Osteoblast (primary cell): ENCODE results near the gene SLC4A9. TPM values are rescaled to one million over a fixed set of nuclear protein-coding genes. Genes with fewer than 3 reads are reported as not detected.
A peak's percentile ranks its signal among the peaks of the same experiment; 100 is the strongest.

ENCODE experiments used
- DNase-seq: peaks from one replicate; pipeline ENCODE4 v3.0.0; 2011; ENCODE audit warnings: low spot score, mixed read lengths; ENCODE audit not compliant: insufficient read length; ENCODE audit errors: missing footprints
- H2AFZ ChIP-seq: 2 replicates; pipeline ENCODE4 v1.6.0; 2011; ENCODE audit warnings: mild to moderate bottlenecking, low read length
- H3K27ac ChIP-seq: 2 replicates; pipeline ENCODE4 v1.5.1; 2011; ENCODE audit warnings: mild to moderate bottlenecking, low read depth, low read length, moderate library complexity
- H3K27me3 ChIP-seq: 2 replicates; pipeline ENCODE4 v1.6.0; 2012; ENCODE audit warnings: mild to moderate bottlenecking, control low read depth, inconsistent platforms, low read length, moderate library complexity; ENCODE audit not compliant: insufficient read depth
- H3K36me3 ChIP-seq: 2 replicates; pipeline ENCODE4 v1.5.1; 2011; ENCODE audit warnings: mild to moderate bottlenecking, low read length, control low read depth, moderate library complexity; ENCODE audit not compliant: insufficient read depth
- H3K4me1 ChIP-seq: 2 replicates; pipeline ENCODE4 v1.5.1; 2011; ENCODE audit warnings: mild to moderate bottlenecking, low read length, control low read depth, moderate library complexity; ENCODE audit not compliant: insufficient read depth
- H3K4me2 ChIP-seq: 2 replicates; pipeline ENCODE4 v1.6.0; 2011; ENCODE audit warnings: mild to moderate bottlenecking, low read length; ENCODE audit not compliant: insufficient read depth
- H3K4me3 ChIP-seq: fragments of 200-600 bp; sonication (generic); 3 replicates; pipeline ENCODE4 v1.5.1; 2012; ENCODE audit warnings: mild to moderate bottlenecking, low read length, inconsistent platforms; ENCODE audit not compliant: insufficient read depth
- H3K79me2 ChIP-seq: 2 replicates; pipeline ENCODE4 v1.6.0; 2012; ENCODE audit warnings: mild to moderate bottlenecking, low read length, control low read depth, inconsistent platforms; ENCODE audit not compliant: insufficient read depth
- H3K9me3 ChIP-seq: 2 replicates; pipeline ENCODE4 v1.5.1; 2011; ENCODE audit warnings: low read depth, low read length, control low read depth
- H4K20me1 ChIP-seq: 2 replicates; pipeline ENCODE4 v1.6.0; 2012; ENCODE audit warnings: mild to moderate bottlenecking, low read length, control low read depth; ENCODE audit not compliant: insufficient read depth
- CTCF ChIP-seq: IDR thresholded peaks from 2 replicates; pipeline ENCODE4 v1.5.1; 2011; ENCODE audit warnings: mild to moderate bottlenecking, low read depth, low read length, moderate library complexity; ENCODE audit errors: extremely low read depth
- small RNA-seq: library from RNA; depleted of rRNA; stranded (forward); fragments of <200 nt; gene quantifications from one replicate; pipeline ENCODE3, GENCODE V24; 2012
- total RNA-seq: library from RNA; depleted of rRNA; stranded (reverse); fragments of >200 nt; gene quantifications from 2 replicates; pipeline ENCODE4 v1.2.3, GENCODE V29; 2012

SLC4A9 gene
- total RNA-seq, 1 donor = not detected

GRCh38 chr5:140423609-140424008 is 63.6 kb downstream of the SLC4A9 start:
- Histone ChIP-seq H3K79me2 (peaks cover 74% of the 10 kb centered on the region), H2AFZ (no peak overlapping the region), H3K4me3 (no peak overlapping the region), H3K4me2 (no peak overlapping the region), H3K9me3 (no peaks in the 10 kb centered on the region), H3K27me3 (no peaks in the 10 kb centered on the region), H3K4me1 (no peaks in the 10 kb centered on the region), H3K36me3 (no peaks in the 10 kb centered on the region), H4K20me1 (peaks cover 32% of the 10 kb centered on the region), H3K27ac (no peak overlapping the region)
- TF ChIP-seq CTCF = no peak
- DNase-seq = peak; percentile 47

GRCh38 chr5:140424135-140424534 is 64.1 kb downstream of the SLC4A9 start:
- DNase-seq = no peak
- H3K4me1 ChIP-seq = no peaks in the 10 kb centered on the region
- H3K9me3 ChIP-seq = no peaks in the 10 kb centered on the region
- H3K27ac ChIP-seq = no peak overlapping the region
- H3K36me3 ChIP-seq = no peaks in the 10 kb centered on the region
- H2AFZ ChIP-seq = no peak overlapping the region
- H3K27me3 ChIP-seq = no peaks in the 10 kb centered on the region
- peaks cover 28% of the 10 kb centered on the region for H4K20me1 ChIP-seq
- H3K4me2 ChIP-seq = no peak overlapping the region
- no peak for TF ChIP-seq CTCF
- peaks cover 70% of the 10 kb centered on the region for H3K79me2 ChIP-seq
- H3K4me3 ChIP-seq = no peak overlapping the region

Small RNA genes lying within 50 kb of the gene (small RNA-seq; reads per million reads assigned to genes)
- not detected for gene RNU4-14P

Other genes starting within 250 kb of the SLC4A9 start
- gene PURA, start 246.1 kb upstream of the SLC4A9 start, total RNA-seq = 29.7 and 30.1 TPM in 2 replicates
- gene IGIP, start 234.3 kb upstream of the SLC4A9 start, total RNA-seq = 10.5 and 13.0 TPM in 2 replicates
- gene CYSTM1, start 185.0 kb upstream of the SLC4A9 start, total RNA-seq = 24.2 and 27.9 TPM in 2 replicates
- 58.3 and 65.9 TPM in 2 replicates for gene PFDN1, start 57.1 kb upstream of the SLC4A9 start, total RNA-seq
- 1.8 and 2.5 TPM in 2 replicates for gene HBEGF, start 13.6 kb upstream of the SLC4A9 start, total RNA-seq
- gene ANKHD1, start 41.6 kb downstream of the SLC4A9 start, total RNA-seq = 81.1 and 87.8 TPM in 2 replicates
- gene EIF4EBP3, start 187.5 kb downstream of the SLC4A9 start, total RNA-seq = 3.8 and 4.7 TPM in 2 replicates
- 28.2 and 35.7 TPM in 2 replicates for gene SRA1, start 197.3 kb downstream of the SLC4A9 start, total RNA-seq
- gene APBB3, start 204.4 kb downstream of the SLC4A9 start, total RNA-seq = 19.7 and 24.2 TPM in 2 replicates
- gene SLC35A4, start 204.6 kb downstream of the SLC4A9 start, total RNA-seq = 17.4 and 20.6 TPM in 2 replicates